Head of caudate nucleus (tissue), 42 donors: ENCODE measurements around the gene POLR1F.
A peak's percentile ranks its signal among the peaks of the same experiment; 100 is the strongest.

Source experiments
- DNase-seq, 42 donors: peaks; one replicate each; pipeline versions ENCODE4 v3.0.0 to v3.0.0-alpha.2; 2020 to 2021; ENCODE audit warnings: mixed read lengths in 7 of 42
- intact Hi-C: fragments of 100-400 bp; cut with DNase I; formaldehyde crosslinking; loops from one replicate; pipeline ENCODE4 v1.15.0; 2022

POLR1F gene

GRCh38 chr7:19708397-19709248, at the start of gene POLR1F:
POLR1F (minus strand) TSS chr7:19709037; CDS start chr7:19709016, 21 bp downstream.
- DNase-seq = peak; percentile 91 to 98 (median 96)
- intact Hi-C loops = no loop called here

- no peak for DNase-seq
- intact Hi-C loops = no loop called here
These were observed 45.8 kb upstream of the POLR1F start for GRCh38 chr7:19754521-19755116.

- DNase-seq = no peak
- intact Hi-C loops = no loop called here
These were observed 43.2 kb upstream of the POLR1F start for GRCh38 chr7:19752020-19752419.

GRCh38 chr7:19749658-19750057, 40.8 kb upstream of the POLR1F start:
- intact Hi-C loops = no loop called here
- peak in 5 of 42 donors; percentile 9 to 50 (median 27) for DNase-seq

- DNase-seq = peak in 4 of 42 donors; percentile 7 to 39 (median 22)
- intact Hi-C loops = no loop called here
These were observed 39.0 kb upstream of the POLR1F start for GRCh38 chr7:19747740-19748339.

- DNase-seq = no peak
- intact Hi-C loops = no loop called here
These were observed 35.2 kb upstream of the POLR1F start for GRCh38 chr7:19744075-19744474.

- intact Hi-C loops = no loop called here
- no peak for DNase-seq
These were observed 19.9 kb upstream of the POLR1F start for GRCh38 chr7:19728716-19729115.

GRCh38 chr7:19725770-19726169, 16.9 kb upstream of the POLR1F start:
- intact Hi-C loops = no loop called here
- DNase-seq = no peak

- intact Hi-C loops = no loop called here
- no peak for DNase-seq
These were observed 6.7 kb upstream of the POLR1F start for GRCh38 chr7:19715499-19715898.

- DNase-seq = peak in 30 of 42 donors; percentile 3 to 81 (median 42)
- intact Hi-C loops = loop anchor here (5.0 kb wide), 1 partner anchor 884 kb away; no protein-coding TSS in a partner anchor
These were observed 4.8 kb upstream of the POLR1F start for GRCh38 chr7:19713676-19714075.

GRCh38 chr7:19709249-19709578, 377 bp upstream of the POLR1F start:
- intact Hi-C loops = no loop called here
- peak in 1 of 42 donors; percentile 8 for DNase-seq

- no peak for DNase-seq
- intact Hi-C loops = no loop called here
These were observed 1.6 kb downstream of the POLR1F start for GRCh38 chr7:19707240-19707639.

- no peak for DNase-seq
- intact Hi-C loops = no loop called here
These were observed 3.2 kb downstream of the POLR1F start for GRCh38 chr7:19705663-19706062.

GRCh38 chr7:19701471-19701870, 7.4 kb downstream of the POLR1F start:
- intact Hi-C loops = no loop called here

GRCh38 chr7:19700936-19701335, 7.9 kb downstream of the POLR1F start:
- intact Hi-C loops = no loop called here
- DNase-seq = no peak

More at GRCh38 chr7:19701471-19701870, 7.4 kb downstream of the POLR1F start:
- DNase-seq = no peak

- intact Hi-C loops = no loop called here
- DNase-seq = no peak
These were observed 10.5 kb downstream of the POLR1F start for GRCh38 chr7:19698331-19698730.

GRCh38 chr7:19696926-19697325, 11.9 kb downstream of the POLR1F start:
- intact Hi-C loops = no loop called here

GRCh38 chr7:19692111-19692828, 16.6 kb downstream of the POLR1F start:
- intact Hi-C loops = no loop called here

More at GRCh38 chr7:19696926-19697325, 11.9 kb downstream of the POLR1F start:
- DNase-seq = no peak

GRCh38 chr7:19690736-19691135, 18.1 kb downstream of the POLR1F start:
- DNase-seq = no peak
- intact Hi-C loops = no loop called here

More at GRCh38 chr7:19692111-19692828, 16.6 kb downstream of the POLR1F start:
- DNase-seq = no peak
